NK-92 treated with Interleukin-12 subunit alpha and Interleukin-12 subunit beta, amount 100 ng/mL, for 24 hours (cell line): ENCODE results near the gene GCSH.
"Not testable (repeated sequence)": the region's sequence is repeated elsewhere in the genome, so short reads cannot be mapped to it uniquely, and the experiment has no call there.

Experiments used
- DNase-seq: peaks from one replicate; lab custom pipeline; 2025; lab: John Stamatoyannopoulos, UW

Gene GCSH

GRCh38 chr16:81095953-81096714 lies at the start of gene GCSH:
Gene GCSH (minus strand): TSS chr16:81096395. CDS start chr16:81096278, 117 bp downstream.
- peak; percentile 96 for DNase-seq

- DNase-seq: no peak
Observed at GRCh38 chr16:81143921-81144471, 47.8 kb upstream of the GCSH start.

- no peak for DNase-seq
Observed at GRCh38 chr16:81142864-81143263, 46.7 kb upstream of the GCSH start.

- no peak for DNase-seq
Observed at GRCh38 chr16:81140930-81141780, 45.0 kb upstream of the GCSH start.

- no peak for DNase-seq
Observed at GRCh38 chr16:81138831-81139557, 42.8 kb upstream of the GCSH start.

GRCh38 chr16:81137754-81138153 lies 41.6 kb upstream of the GCSH start:
- no peak for DNase-seq

GRCh38 chr16:81136390-81137335 lies 40.5 kb upstream of the GCSH start:
- DNase-seq: no peak

- no peak for DNase-seq
Observed at GRCh38 chr16:81130126-81130525, 33.9 kb upstream of the GCSH start.

- DNase-seq: no peak
Observed at GRCh38 chr16:81128726-81129524, 32.7 kb upstream of the GCSH start.

- DNase-seq: no peak
Observed at GRCh38 chr16:81127051-81127450, 30.9 kb upstream of the GCSH start.

GRCh38 chr16:81123092-81123852 lies 27.1 kb upstream of the GCSH start:
- no peak for DNase-seq

GRCh38 chr16:81121474-81121990 lies 25.3 kb upstream of the GCSH start:
- no peak for DNase-seq

- DNase-seq: no peak
Observed at GRCh38 chr16:81117436-81117835, 21.2 kb upstream of the GCSH start.

- DNase-seq: no peak
Observed at GRCh38 chr16:81116285-81116684, 20.1 kb upstream of the GCSH start.

GRCh38 chr16:81112453-81112852 lies 16.3 kb upstream of the GCSH start:
- DNase-seq: no peak

- DNase-seq: not testable (repeated sequence)
Observed at GRCh38 chr16:81109274-81109673, 13.1 kb upstream of the GCSH start.

- DNase-seq: no peak
Observed at GRCh38 chr16:81107511-81107910, 11.3 kb upstream of the GCSH start.

- DNase-seq: no peak
Observed at GRCh38 chr16:81106826-81107503, 10.8 kb upstream of the GCSH start.

- no peak for DNase-seq
Observed at GRCh38 chr16:81105946-81106345, 9.8 kb upstream of the GCSH start.
